Sigmoid colon (tissue), 4 donors: ENCODE data around the gene RHCG.

ENCODE experiments used
- CTCF ChIP-seq, 4 experiments: fragments of 450-650 bp in 3 of 4; fragments of 200-600 bp in 1 of 4; IDR thresholded peaks; one replicate each; pipeline ENCODE4 v1.5.1; 2016 to 2019; ENCODE audit warnings: antibody characterized with exemption in 4 of 4, mild to moderate bottlenecking in 3 of 4, moderate library complexity in 2 of 4
- EP300 ChIP-seq, 4 donors: sonication (generic); formaldehyde crosslinking; IDR thresholded peaks; one replicate each; pipeline ENCODE4 v1.6.1; 2017; ENCODE audit warnings: antibody characterized with exemption in 4 of 4
- POLR2A ChIP-seq, 2 donors: fragments of 450-650 bp; IDR thresholded peaks; one replicate each; pipeline ENCODE4 v1.6.1; 2016; ENCODE audit warnings: antibody characterized with exemption in 2 of 2, mild to moderate bottlenecking in 2 of 2, moderate library complexity in 2 of 2
- POLR2AphosphoS5 ChIP-seq, 4 donors: sonication (generic); formaldehyde crosslinking; IDR thresholded peaks; one replicate each; pipeline ENCODE4 v1.6.1; 2017; ENCODE audit warnings: antibody characterized with exemption in 4 of 4

GRCh38 chr15:89487791-89488190, 8.6 kb downstream of the RHCG start:
- no peak for TF ChIP-seq POLR2AphosphoS5 (IDR thresholded peaks at IDR 0.05)
- TF ChIP-seq POLR2A (IDR thresholded peaks at IDR 0.05): no peak
- TF ChIP-seq CTCF (IDR thresholded peaks at IDR 0.05): no peak
- TF ChIP-seq EP300 (IDR thresholded peaks at IDR 0.05): no peak
